Measurements from ENCODE around the gene SPEF1. TPM values are rescaled to one million over a fixed set of nuclear protein-coding genes. Genes with fewer than 3 reads are reported as not detected.
A peak's percentile ranks its signal among the peaks of the same experiment; 100 is the strongest.

Gene SPEF1
- total and polyA plus RNA-seq, 2 of the 13 experiments (the other 11 are each of a cell fraction or from before 2014, with no cell fraction given) = 0.11 to 0.27 TPM

DNA sequence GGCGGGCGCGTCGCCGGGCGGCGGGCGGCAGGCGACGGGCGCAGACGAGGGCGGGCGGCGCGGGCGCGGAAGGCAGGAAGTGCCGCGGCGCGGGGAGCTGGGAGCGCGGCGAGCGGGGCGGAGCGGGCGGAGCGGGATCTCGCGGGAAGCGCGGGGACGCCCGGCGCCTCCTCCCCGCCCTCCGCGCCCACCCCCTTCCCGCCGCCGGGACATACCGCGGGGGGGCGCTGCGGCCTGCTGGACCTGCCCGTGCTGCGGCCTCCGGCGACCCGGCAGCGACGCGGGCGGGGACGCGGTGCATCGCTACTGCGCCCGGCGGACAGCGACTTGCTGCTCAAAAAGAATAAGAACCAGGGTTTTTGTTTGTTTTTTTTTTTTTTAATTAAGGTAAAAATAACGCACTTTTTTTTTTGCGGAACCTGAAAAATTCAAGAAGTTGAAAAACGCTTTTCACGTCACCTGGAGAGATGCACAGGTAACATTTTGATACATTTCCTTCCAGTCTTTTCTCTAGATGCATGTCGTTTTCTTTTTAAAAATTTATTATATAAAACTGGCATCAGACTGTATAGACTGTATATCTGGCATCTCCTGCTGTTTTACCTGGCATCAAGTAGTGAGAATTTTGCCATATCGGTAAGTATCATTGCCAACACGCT is 5.5 kb upstream of the SPEF1 start, which contains the start of gene CENPB (continued):
- TF ChIP-seq, protein P1, sequence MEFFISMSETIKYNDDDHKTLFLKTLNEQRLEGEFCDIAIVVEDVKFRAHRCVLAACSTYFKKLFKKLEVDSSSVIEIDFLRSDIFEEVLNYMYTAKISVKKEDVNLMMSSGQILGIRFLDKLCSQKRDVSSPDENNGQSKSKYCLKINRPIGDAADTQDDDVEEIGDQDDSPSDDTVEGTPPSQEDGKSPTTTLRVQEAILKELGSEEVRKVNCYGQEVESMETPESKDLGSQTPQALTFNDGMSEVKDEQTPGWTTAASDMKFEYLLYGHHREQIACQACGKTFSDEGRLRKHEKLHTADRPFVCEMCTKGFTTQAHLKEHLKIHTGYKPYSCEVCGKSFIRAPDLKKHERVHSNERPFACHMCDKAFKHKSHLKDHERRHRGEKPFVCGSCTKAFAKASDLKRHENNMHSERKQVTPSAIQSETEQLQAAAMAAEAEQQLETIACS (CRISPR knock-in tag; IDR thresholded peaks at IDR 0.05) = peak; percentile 64
- peak; percentile 54; the same call in 1 of the 2 replicates for TF ChIP-seq SMC3 (IDR thresholded peaks at IDR 0.05; ENCODE audit: low read length)
- TF ChIP-seq MEIS1 (CRISPR knock-in tag; IDR thresholded peaks at IDR 0.05; ENCODE audit: borderline replicate concordance) = no peak
- no peak for TF ChIP-seq NFE2L1 (CRISPR knock-in tag; IDR thresholded peaks at IDR 0.05; ENCODE audit: borderline replicate concordance)
- TF ChIP-seq ZMAT3 (CRISPR knock-in tag; conservative IDR thresholded peaks at IDR 0.05) = no peak; the same call in 1 of the 2 replicates
- peak; percentile 62; the same call in 1 of the 2 replicates for TF ChIP-seq RXRB (CRISPR knock-in tag; IDR thresholded peaks at IDR 0.05; ENCODE audit: borderline replicate concordance)
- 0 out of 2 replicates have a peak, but pooled peaks have one; percentile 14 for TF ChIP-seq FOXP4 (CRISPR knock-in tag; IDR thresholded peaks at IDR 0.05)
- no peak for TF ChIP-seq ZNF383 (CRISPR knock-in tag; IDR thresholded peaks at IDR 0.05; ENCODE audit: borderline replicate concordance)
- peak; percentile 43; the same call in 1 of the 2 replicates for TF ChIP-seq HCFC1 (IDR thresholded peaks at IDR 0.05; ENCODE audit: low read depth, low read length)
- TF ChIP-seq, protein P2, sequence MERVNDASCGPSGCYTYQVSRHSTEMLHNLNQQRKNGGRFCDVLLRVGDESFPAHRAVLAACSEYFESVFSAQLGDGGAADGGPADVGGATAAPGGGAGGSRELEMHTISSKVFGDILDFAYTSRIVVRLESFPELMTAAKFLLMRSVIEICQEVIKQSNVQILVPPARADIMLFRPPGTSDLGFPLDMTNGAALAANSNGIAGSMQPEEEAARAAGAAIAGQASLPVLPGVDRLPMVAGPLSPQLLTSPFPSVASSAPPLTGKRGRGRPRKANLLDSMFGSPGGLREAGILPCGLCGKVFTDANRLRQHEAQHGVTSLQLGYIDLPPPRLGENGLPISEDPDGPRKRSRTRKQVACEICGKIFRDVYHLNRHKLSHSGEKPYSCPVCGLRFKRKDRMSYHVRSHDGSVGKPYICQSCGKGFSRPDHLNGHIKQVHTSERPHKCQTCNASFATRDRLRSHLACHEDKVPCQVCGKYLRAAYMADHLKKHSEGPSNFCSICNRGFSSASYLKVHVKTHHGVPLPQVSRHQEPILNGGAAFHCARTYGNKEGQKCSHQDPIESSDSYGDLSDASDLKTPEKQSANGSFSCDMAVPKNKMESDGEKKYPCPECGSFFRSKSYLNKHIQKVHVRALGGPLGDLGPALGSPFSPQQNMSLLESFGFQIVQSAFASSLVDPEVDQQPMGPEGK (CRISPR knock-in tag; IDR thresholded peaks at IDR 0.05) = peak; percentile 88
- peak; percentile 37; the same call in 1 of the 2 replicates for TF ChIP-seq REPIN1 (CRISPR knock-in tag; IDR thresholded peaks at IDR 0.05; ENCODE audit: borderline replicate concordance, low read depth)
- TF ChIP-seq, protein P3, sequence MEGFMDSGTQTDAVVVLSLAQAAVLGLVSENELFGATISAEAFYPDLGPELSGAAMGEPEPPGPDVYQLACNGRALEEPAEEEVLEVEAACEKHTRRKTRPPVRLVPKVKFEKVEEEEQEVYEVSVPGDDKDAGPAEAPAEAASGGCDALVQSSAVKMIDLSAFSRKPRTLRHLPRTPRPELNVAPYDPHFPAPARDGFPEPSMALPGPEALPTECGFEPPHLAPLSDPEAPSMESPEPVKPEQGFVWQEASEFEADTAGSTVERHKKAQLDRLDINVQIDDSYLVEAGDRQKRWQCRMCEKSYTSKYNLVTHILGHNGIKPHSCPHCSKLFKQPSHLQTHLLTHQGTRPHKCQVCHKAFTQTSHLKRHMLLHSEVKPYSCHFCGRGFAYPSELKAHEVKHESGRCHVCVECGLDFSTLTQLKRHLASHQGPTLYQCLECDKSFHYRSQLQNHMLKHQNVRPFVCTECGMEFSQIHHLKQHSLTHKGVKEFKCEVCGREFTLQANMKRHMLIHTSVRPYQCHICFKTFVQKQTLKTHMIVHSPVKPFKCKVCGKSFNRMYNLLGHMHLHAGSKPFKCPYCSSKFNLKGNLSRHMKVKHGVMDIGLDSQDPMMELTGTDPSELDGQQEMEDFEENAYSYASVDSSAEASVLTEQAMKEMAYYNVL (CRISPR knock-in tag; IDR thresholded peaks at IDR 0.05; ENCODE audit: borderline replicate concordance) = peak; percentile 17; the same call in 1 of the 2 replicates
- peak; percentile 40; the same call in 1 of the 2 replicates for TF ChIP-seq ARID5B (CRISPR knock-in tag; IDR thresholded peaks at IDR 0.05)
- TF ChIP-seq, protein P4, sequence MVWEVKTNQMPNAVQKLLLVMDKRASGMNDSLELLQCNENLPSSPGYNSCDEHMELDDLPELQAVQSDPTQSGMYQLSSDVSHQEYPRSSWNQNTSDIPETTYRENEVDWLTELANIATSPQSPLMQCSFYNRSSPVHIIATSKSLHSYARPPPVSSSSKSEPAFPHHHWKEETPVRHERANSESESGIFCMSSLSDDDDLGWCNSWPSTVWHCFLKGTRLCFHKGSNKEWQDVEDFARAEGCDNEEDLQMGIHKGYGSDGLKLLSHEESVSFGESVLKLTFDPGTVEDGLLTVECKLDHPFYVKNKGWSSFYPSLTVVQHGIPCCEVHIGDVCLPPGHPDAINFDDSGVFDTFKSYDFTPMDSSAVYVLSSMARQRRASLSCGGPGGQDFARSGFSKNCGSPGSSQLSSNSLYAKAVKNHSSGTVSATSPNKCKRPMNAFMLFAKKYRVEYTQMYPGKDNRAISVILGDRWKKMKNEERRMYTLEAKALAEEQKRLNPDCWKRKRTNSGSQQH (CRISPR knock-in tag; IDR thresholded peaks at IDR 0.05; ENCODE audit: low read depth) = 0 out of 2 replicates have a peak, but pooled peaks have one; percentile 71
